Measurements from ENCODE around the gene HAP1.
"Not testable (repeated sequence)": the region's sequence is repeated elsewhere in the genome, so short reads cannot be mapped to it uniquely, and the experiment has no call there.

The HAP1 gene

GRCh38 chr17:41689497-41690299 lies 44.7 kb downstream of the HAP1 start:
- peak; percentile 30 for DNase-seq

GRCh38 chr17:41688641-41689496 lies 45.6 kb downstream of the HAP1 start, which contains the start of gene EIF1:
Gene EIF1, plus strand, starts transcription at chr17:41688885. Its CDS starts 154 bp downstream, at chr17:41689039.
- peak; percentile 100 for DNase-seq

- peak; percentile 75 for DNase-seq
Observed at GRCh38 chr17:41687828-41688640, 46.4 kb downstream of the HAP1 start.

GRCh38 chr17:41686281-41686680 lies 48.2 kb downstream of the HAP1 start:
- no peak for DNase-seq

GRCh38 chr17:41685753-41686152 lies 48.7 kb downstream of the HAP1 start:
- not testable (repeated sequence) for DNase-seq

- no peak for DNase-seq
Observed at GRCh38 chr17:41684035-41684434, 50.4 kb downstream of the HAP1 start.

GRCh38 chr17:41683441-41684007 lies 50.9 kb downstream of the HAP1 start:
- DNase-seq: no peak

GRCh38 chr17:41682631-41683030 lies 51.8 kb downstream of the HAP1 start:
- DNase-seq: no peak

GRCh38 chr17:41681776-41682175 lies 52.7 kb downstream of the HAP1 start:
- DNase-seq: no peak

GRCh38 chr17:41680426-41681040 lies 53.9 kb downstream of the HAP1 start:
- peak; percentile 67 for DNase-seq

- DNase-seq: no peak
Observed at GRCh38 chr17:41679740-41680425, 54.6 kb downstream of the HAP1 start.

- DNase-seq: no peak
Observed at GRCh38 chr17:41678907-41679739, 55.3 kb downstream of the HAP1 start.

GRCh38 chr17:41678411-41678906 lies 56.0 kb downstream of the HAP1 start:
- DNase-seq: no peak

- no peak for DNase-seq
Observed at GRCh38 chr17:41676058-41676419, 58.4 kb downstream of the HAP1 start.

- DNase-seq: not testable (repeated sequence)
Observed at GRCh38 chr17:41675157-41676057, 59.0 kb downstream of the HAP1 start.

Data from COR-L47 (cell line).